HepG2 (cell line): Measurements from ENCODE around the gene ANKRD34C.

Experiments
- HES4 ChIP-seq: sonication (generic); formaldehyde crosslinking; IDR thresholded peaks from 2 replicates; pipeline ENCODE4 v1.9.0; 2021; ENCODE audit warnings: mild to moderate bottlenecking, missing genetic modification reagents, borderline replicate concordance
- MYC ChIP-seq: sonication (generic); formaldehyde crosslinking; IDR thresholded peaks from 2 replicates; pipeline ENCODE4 v1.9.0; 2021; ENCODE audit warnings: missing genetic modification reagents, borderline replicate concordance
- SP1 ChIP-seq, 2 experiments: fragments of 450-650 bp in 1 of 2; sonication (generic) in 1 of 2; formaldehyde crosslinking in 1 of 2; IDR thresholded peaks; 2 replicates each; pipeline versions ENCODE4 v1.4.0 to v1.6.1; 2016 to 2020; ENCODE audit warnings: missing genetic modification reagents in 1 of 2
- SUZ12 ChIP-seq: fragments of 150-350 bp; IDR thresholded peaks from 2 replicates; pipeline ENCODE4 v1.6.1; 2014; ENCODE audit warnings: low read depth, low read length
- SYNCRIP ChIP-seq: fragments of 200-400 bp; formaldehyde crosslinking; IDR thresholded peaks from 2 replicates; pipeline ENCODE4 v1.6.1; 2018; ENCODE audit warnings: mild to moderate bottlenecking, low read depth, low read length; ENCODE audit not compliant: insufficient read depth
- YY1 ChIP-seq: IDR thresholded peaks from 2 replicates; pipeline ENCODE4 v1.6.1; 2011; ENCODE audit warnings: low read length, low read depth, moderate library complexity, mild to moderate bottlenecking; ENCODE audit not compliant: insufficient read depth, insufficient replicate concordance
- ZNF749 ChIP-seq: sonication (generic); formaldehyde crosslinking; IDR thresholded peaks from 2 replicates; pipeline ENCODE4 v1.8.0; 2022; ENCODE audit warnings: mild to moderate bottlenecking, missing genetic modification reagents, moderate library complexity, borderline replicate concordance
- TF ChIP-seq, protein P1 (sequence below): sonication (generic); formaldehyde crosslinking; IDR thresholded peaks from 2 replicates; pipeline ENCODE4 v1.4.0; 2020; ENCODE audit warnings: missing genetic modification reagents, borderline replicate concordance

- TF ChIP-seq, protein P1, sequence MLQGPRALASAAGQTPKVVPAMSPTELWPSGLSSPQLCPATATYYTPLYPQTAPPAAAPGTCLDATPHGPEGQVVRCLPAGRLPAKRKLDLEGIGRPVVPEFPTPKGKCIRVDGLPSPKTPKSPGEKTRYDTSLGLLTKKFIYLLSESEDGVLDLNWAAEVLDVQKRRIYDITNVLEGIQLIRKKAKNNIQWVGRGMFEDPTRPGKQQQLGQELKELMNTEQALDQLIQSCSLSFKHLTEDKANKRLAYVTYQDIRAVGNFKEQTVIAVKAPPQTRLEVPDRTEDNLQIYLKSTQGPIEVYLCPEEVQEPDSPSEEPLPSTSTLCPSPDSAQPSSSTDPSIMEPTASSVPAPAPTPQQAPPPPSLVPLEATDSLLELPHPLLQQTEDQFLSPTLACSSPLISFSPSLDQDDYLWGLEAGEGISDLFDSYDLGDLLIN, result no peak
- no peak for TF ChIP-seq ZNF749
- TF ChIP-seq YY1, result no peak
- TF ChIP-seq SUZ12, result no peak
- no peak for TF ChIP-seq SYNCRIP
- TF ChIP-seq MYC (CRISPR knock-in tag), result no peak
- TF ChIP-seq HES4, result no peak
- TF ChIP-seq SP1 (IDR thresholded peaks at IDR 0.05), result no peak
- no peak for TF ChIP-seq SP1 (CRISPR knock-in tag; IDR thresholded peaks at IDR 0.05)
Measured at GRCh38 chr15:79265987-79266579, 16.4 kb upstream of the ANKRD34C start.
